Measurements from ENCODE around the gene MACROH2A2.
"Not testable (repeated sequence)": the region's sequence is repeated elsewhere in the genome, so short reads cannot be mapped to it uniquely, and the experiment has no call there.

The MACROH2A2 gene

GRCh38 chr10:70096705-70097420 lies 44.2 kb downstream of the MACROH2A2 start:
- H3K27ac ChIP-seq (ENCODE audit: low read length, poor library complexity, severe bottlenecking), result no peak overlapping the region
- peak overlapping the region in 1 of 2 experiments; percentile 38 for H3K23ac ChIP-seq (ENCODE audit: low read length in 2 of 2)
- no peak for DNase-seq
- no peak overlapping the region for H2AK5ac ChIP-seq (ENCODE audit: low read length, severe bottlenecking)
- H3K27me3 ChIP-seq (ENCODE audit: control insufficient read depth in 1 of 2, insufficient read depth in 1 of 2, low read length in 2 of 2), result no peaks in the 10 kb centered on the region
- no peak overlapping the region for H2BK5ac ChIP-seq (ENCODE audit: low read depth, low read length, poor library complexity, severe bottlenecking)
- H3K4me3 ChIP-seq (ENCODE audit: insufficient read depth in 1 of 2, low read depth in 1 of 2, low read length in 2 of 2), result no peak overlapping the region
- peaks cover 46 to 53% of the 10 kb centered on the region in 2 experiments for H3K36me3 ChIP-seq (ENCODE audit: control insufficient read depth in 1 of 2, insufficient read depth in 2 of 2, low read depth in 1 of 2, low read length in 2 of 2)
- H3K9ac ChIP-seq (ENCODE audit: low read length), result no peak overlapping the region
- no peak overlapping the region for H3K14ac ChIP-seq (ENCODE audit: low read length in 2 of 2)
- no peak overlapping the region for H4K8ac ChIP-seq (ENCODE audit: low read length)
- H4K91ac ChIP-seq (ENCODE audit: low read length), result no peak overlapping the region
- no peak overlapping the region for H2BK15ac ChIP-seq (ENCODE audit: low read depth, poor library complexity, severe bottlenecking)
- no peak overlapping the region for H3K4ac ChIP-seq (ENCODE audit: low read depth in 1 of 2, low read length in 2 of 2)
- H3K18ac ChIP-seq (ENCODE audit: low read depth in 1 of 2, low read length in 2 of 2), result no peak overlapping the region
- no peak overlapping the region for H2BK12ac ChIP-seq (ENCODE audit: low read length in 2 of 2)
- H3K4me2 ChIP-seq (ENCODE audit: low read length, poor library complexity, severe bottlenecking), result no peak overlapping the region
- peaks cover 7% of the 10 kb centered on the region for H3K4me1 ChIP-seq (ENCODE audit: control insufficient read depth, insufficient read depth, low read depth, low read length)
- 84% methylated on average over 4 of the region's 5 CpGs for WGBS
- H3K79me1 ChIP-seq (replicated peaks; ENCODE audit: low read length, poor library complexity, severe bottlenecking), result peaks cover 4% of the 10 kb centered on the region
- H2BK120ac ChIP-seq (ENCODE audit: low read depth, low read length), result no peak overlapping the region
- no peaks in the 10 kb centered on the region for H3K9me3 ChIP-seq (ENCODE audit: control insufficient read depth, low read length)
- H2AFZ ChIP-seq (ENCODE audit: low read depth, low read length), result no peak overlapping the region

GRCh38 chr10:70097459-70097858 lies 44.8 kb downstream of the MACROH2A2 start:
- H3K4me3 ChIP-seq (ENCODE audit: insufficient read depth in 1 of 2, low read depth in 1 of 2, low read length in 2 of 2), result no peak overlapping the region
- H2AK5ac ChIP-seq (ENCODE audit: low read length, severe bottlenecking), result no peak overlapping the region
- H2BK15ac ChIP-seq (ENCODE audit: low read depth, poor library complexity, severe bottlenecking), result no peak overlapping the region
- no peak overlapping the region for H3K18ac ChIP-seq (ENCODE audit: low read depth in 1 of 2, low read length in 2 of 2)
- no peak overlapping the region for H3K4ac ChIP-seq (ENCODE audit: low read depth in 1 of 2, low read length in 2 of 2)
- no peak for DNase-seq
- no peak overlapping the region for H2BK5ac ChIP-seq (ENCODE audit: low read depth, low read length, poor library complexity, severe bottlenecking)
- no peak overlapping the region for H2BK120ac ChIP-seq (ENCODE audit: low read depth, low read length)
- no peak overlapping the region for H3K27ac ChIP-seq (ENCODE audit: low read length, poor library complexity, severe bottlenecking)
- no peak overlapping the region for H3K14ac ChIP-seq (ENCODE audit: low read length in 2 of 2)
- H3K36me3 ChIP-seq (ENCODE audit: control insufficient read depth in 1 of 2, insufficient read depth in 2 of 2, low read depth in 1 of 2, low read length in 2 of 2), result peaks cover 44 to 52% of the 10 kb centered on the region in 2 experiments
- H4K8ac ChIP-seq (ENCODE audit: low read length), result no peak overlapping the region
- H2BK12ac ChIP-seq (ENCODE audit: low read length in 2 of 2), result no peak overlapping the region
- H3K79me1 ChIP-seq (replicated peaks; ENCODE audit: low read length, poor library complexity, severe bottlenecking), result peaks cover 2% of the 10 kb centered on the region
- no peak overlapping the region for H3K4me2 ChIP-seq (ENCODE audit: low read length, poor library complexity, severe bottlenecking)
- no peaks in the 10 kb centered on the region for H3K27me3 ChIP-seq (ENCODE audit: control insufficient read depth in 1 of 2, insufficient read depth in 1 of 2, low read length in 2 of 2)
- no peak overlapping the region for H2AFZ ChIP-seq (ENCODE audit: low read depth, low read length)
- peaks cover 3% of the 10 kb centered on the region for H3K4me1 ChIP-seq (ENCODE audit: control insufficient read depth, insufficient read depth, low read depth, low read length)
- no peak overlapping the region for H3K9ac ChIP-seq (ENCODE audit: low read length)
- H3K23ac ChIP-seq (ENCODE audit: low read length in 2 of 2), result no peak overlapping the region
- H4K91ac ChIP-seq (ENCODE audit: low read length), result no peak overlapping the region
- no peaks in the 10 kb centered on the region for H3K9me3 ChIP-seq (ENCODE audit: control insufficient read depth, low read length)

GRCh38 chr10:70098271-70098670 lies 45.6 kb downstream of the MACROH2A2 start:
- no peak overlapping the region for H3K14ac ChIP-seq (ENCODE audit: low read length in 2 of 2)
- DNase-seq, result no peak
- WGBS, result no CpG with 5 or more reads among the region's 3 CpGs
- no peak overlapping the region for H3K4ac ChIP-seq (ENCODE audit: low read depth in 1 of 2, low read length in 2 of 2)
- H2BK5ac ChIP-seq (ENCODE audit: low read depth, low read length, poor library complexity, severe bottlenecking), result no peak overlapping the region
- no peak overlapping the region for H3K4me2 ChIP-seq (ENCODE audit: low read length, poor library complexity, severe bottlenecking)
- H3K4me1 ChIP-seq (ENCODE audit: control insufficient read depth, insufficient read depth, low read depth, low read length), result peaks cover 3% of the 10 kb centered on the region
- no peak overlapping the region for H2AK5ac ChIP-seq (ENCODE audit: low read length, severe bottlenecking)
- H2BK12ac ChIP-seq (ENCODE audit: low read length in 2 of 2), result no peak overlapping the region
- H3K4me3 ChIP-seq (ENCODE audit: insufficient read depth in 1 of 2, low read depth in 1 of 2, low read length in 2 of 2), result no peak overlapping the region
- H2BK15ac ChIP-seq (ENCODE audit: low read depth, poor library complexity, severe bottlenecking), result no peak overlapping the region
- H3K9ac ChIP-seq (ENCODE audit: low read length), result no peak overlapping the region
- H3K79me1 ChIP-seq (replicated peaks; ENCODE audit: low read length, poor library complexity, severe bottlenecking), result peaks cover 2% of the 10 kb centered on the region
- no peaks in the 10 kb centered on the region for H3K9me3 ChIP-seq (ENCODE audit: control insufficient read depth, low read length)
- H4K8ac ChIP-seq (ENCODE audit: low read length), result no peak overlapping the region
- no peaks in the 10 kb centered on the region for H3K27me3 ChIP-seq (ENCODE audit: control insufficient read depth in 1 of 2, insufficient read depth in 1 of 2, low read length in 2 of 2)
- H2BK120ac ChIP-seq (ENCODE audit: low read depth, low read length), result no peak overlapping the region
- H3K27ac ChIP-seq (ENCODE audit: low read length, poor library complexity, severe bottlenecking), result no peak overlapping the region
- H4K91ac ChIP-seq (ENCODE audit: low read length), result no peak overlapping the region
- H3K36me3 ChIP-seq (ENCODE audit: control insufficient read depth in 1 of 2, insufficient read depth in 2 of 2, low read depth in 1 of 2, low read length in 2 of 2), result peaks cover 40 to 46% of the 10 kb centered on the region in 2 experiments
- H3K18ac ChIP-seq (ENCODE audit: low read depth in 1 of 2, low read length in 2 of 2), result no peak overlapping the region
- H3K23ac ChIP-seq (ENCODE audit: low read length in 2 of 2), result no peak overlapping the region
- no peak overlapping the region for H2AFZ ChIP-seq (ENCODE audit: low read depth, low read length)

DNA sequence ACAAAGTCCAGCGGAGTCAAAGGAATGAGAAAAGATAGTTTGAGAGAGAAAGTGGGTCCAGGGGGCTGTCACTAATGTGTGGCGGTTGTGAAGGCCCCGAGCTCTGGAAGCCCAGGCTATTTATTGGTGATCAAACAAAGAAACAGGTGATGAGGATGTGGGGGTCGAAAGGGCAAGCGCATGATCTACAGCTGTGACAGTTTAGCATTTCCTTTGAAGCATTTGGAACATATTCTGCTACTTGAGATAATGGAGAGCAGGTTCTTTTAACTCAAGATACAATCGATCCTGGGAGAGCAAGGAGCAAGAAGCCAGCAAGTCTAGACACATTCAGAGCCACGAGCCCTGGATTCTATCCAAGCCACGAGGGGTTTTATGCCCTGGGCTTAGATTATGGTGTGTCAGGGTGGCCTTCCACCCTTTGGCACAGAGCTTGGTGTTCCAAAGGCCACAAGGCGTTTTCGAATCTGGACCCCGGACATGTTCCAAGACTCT lies 48.5 kb downstream of the MACROH2A2 start:
- not testable (repeated sequence) for H2BK15ac ChIP-seq (ENCODE audit: low read depth, poor library complexity, severe bottlenecking); H3K27ac ChIP-seq (ENCODE audit: low read length, poor library complexity, severe bottlenecking); H3K18ac ChIP-seq (ENCODE audit: low read depth in 1 of 2, low read length in 2 of 2); H3K4me2 ChIP-seq (ENCODE audit: low read length, poor library complexity, severe bottlenecking); H3K14ac ChIP-seq (ENCODE audit: low read length in 2 of 2); H4K91ac ChIP-seq (ENCODE audit: low read length); H4K8ac ChIP-seq (ENCODE audit: low read length); H2AK5ac ChIP-seq (ENCODE audit: low read length, severe bottlenecking); H2BK5ac ChIP-seq (ENCODE audit: low read depth, low read length, poor library complexity, severe bottlenecking); H3K79me1 ChIP-seq (replicated peaks; ENCODE audit: low read length, poor library complexity, severe bottlenecking); H3K4me3 ChIP-seq (ENCODE audit: insufficient read depth in 1 of 2, low read depth in 1 of 2, low read length in 2 of 2); H3K4me1 ChIP-seq (ENCODE audit: control insufficient read depth, insufficient read depth, low read depth, low read length); H3K4ac ChIP-seq (ENCODE audit: low read depth in 1 of 2, low read length in 2 of 2); H2BK12ac ChIP-seq (ENCODE audit: low read length in 2 of 2); DNase-seq; H2AFZ ChIP-seq (ENCODE audit: low read depth, low read length); H3K27me3 ChIP-seq (ENCODE audit: control insufficient read depth in 1 of 2, insufficient read depth in 1 of 2, low read length in 2 of 2); H3K9ac ChIP-seq (ENCODE audit: low read length); H3K9me3 ChIP-seq (ENCODE audit: control insufficient read depth, low read length); H3K23ac ChIP-seq (ENCODE audit: low read length in 2 of 2); H2BK120ac ChIP-seq (ENCODE audit: low read depth, low read length)
- H3K36me3 ChIP-seq (ENCODE audit: control insufficient read depth in 1 of 2, insufficient read depth in 2 of 2, low read depth in 1 of 2, low read length in 2 of 2), result peaks cover 41 to 43% of the 10 kb centered on the region in 2 experiments
- WGBS, result 90% methylated on average over 11 of the region's 11 CpGs
